DOHH2 (cell line): Measurements from ENCODE around the gene MYO9A.
A peak's percentile ranks its signal among the peaks of the same experiment; 100 is the strongest.

Source experiments
- H3F3A ChIP-seq: fragments of 200-600 bp; sonication (generic), shearing (Covaris generic); 2 replicates; pipeline ENCODE4 v1.6.0; 2016; ENCODE audit warnings: antibody characterized with exemption, mild to moderate bottlenecking; ENCODE audit not compliant: control insufficient read depth, insufficient read depth
- H3K27ac ChIP-seq: fragments of 200-600 bp; sonication (generic); 2 replicates; pipeline ENCODE4 v1.5.1; 2014; ENCODE audit warnings: low read depth, mild to moderate bottlenecking, low read length, moderate library complexity
- H3K27me3 ChIP-seq: fragments of 200-600 bp; sonication (generic); 2 replicates; pipeline ENCODE4 v1.6.1; 2014; ENCODE audit warnings: mild to moderate bottlenecking, low read length, mixed read lengths; ENCODE audit not compliant: control insufficient read depth
- H3K36me3 ChIP-seq: fragments of 200-600 bp; sonication (generic); 2 replicates; pipeline ENCODE4 v1.6.1; 2014; ENCODE audit warnings: mild to moderate bottlenecking, low read length, moderate library complexity, mixed read lengths; ENCODE audit not compliant: control insufficient read depth
- H3K4me1 ChIP-seq: fragments of 200-600 bp; sonication (generic); 2 replicates; pipeline ENCODE4 v1.6.1; 2014; ENCODE audit warnings: mild to moderate bottlenecking, low read length, mixed read lengths; ENCODE audit not compliant: control insufficient read depth
- H3K4me2 ChIP-seq: fragments of 200-600 bp; sonication (generic); 2 replicates; pipeline ENCODE4 v1.6.0; 2014; ENCODE audit warnings: mild to moderate bottlenecking, low read length, moderate library complexity
- H3K4me3 ChIP-seq: fragments of 200-600 bp; sonication (generic); 2 replicates; pipeline ENCODE4 v1.5.1; 2014; ENCODE audit warnings: mild to moderate bottlenecking, low read length, mixed read lengths
- H3K79me2 ChIP-seq: fragments of 200-600 bp; sonication (generic); 2 replicates; pipeline ENCODE4 v1.6.1; 2014; ENCODE audit warnings: mild to moderate bottlenecking, low read length, mixed read lengths; ENCODE audit not compliant: control insufficient read depth
- H3K9me2 ChIP-seq: fragments of 200-600 bp; sonication (generic); replicated peaks from 2 replicates; pipeline ENCODE4 v1.6.1; 2014; ENCODE audit warnings: mild to moderate bottlenecking, low read length, mixed read lengths; ENCODE audit not compliant: control insufficient read depth
- H3K9me3 ChIP-seq: fragments of 200-600 bp; sonication (generic); 2 replicates; pipeline ENCODE4 v1.6.1; 2014; ENCODE audit warnings: antibody characterized with exemption, low read length, mixed read lengths; ENCODE audit not compliant: control insufficient read depth, insufficient read depth
- H4K20me1 ChIP-seq: fragments of 200-600 bp; sonication (generic); 2 replicates; pipeline ENCODE4 v1.6.0; 2014; ENCODE audit warnings: low read depth, mild to moderate bottlenecking, antibody characterized with exemption, low read length, moderate library complexity; ENCODE audit not compliant: control insufficient read depth, insufficient read depth
- EZH2phosphoT487 ChIP-seq: fragments of 200-600 bp; sonication (generic); IDR thresholded peaks from 2 replicates; pipeline ENCODE4 v1.6.1; 2017; ENCODE audit warnings: borderline replicate concordance, mild to moderate bottlenecking, antibody characterized with exemption, low read length, moderate library complexity, mixed read lengths
- TF ChIP-seq, protein P1 (sequence below): fragments of 200-600 bp; sonication (generic); IDR thresholded peaks from one replicate; pipeline ENCODE4 v1.5.1; 2014; ENCODE audit warnings: antibody characterized with exemption, mild to moderate bottlenecking, low read depth, low read length; ENCODE audit not compliant: poor library complexity, severe bottlenecking

Gene MYO9A

DNA sequence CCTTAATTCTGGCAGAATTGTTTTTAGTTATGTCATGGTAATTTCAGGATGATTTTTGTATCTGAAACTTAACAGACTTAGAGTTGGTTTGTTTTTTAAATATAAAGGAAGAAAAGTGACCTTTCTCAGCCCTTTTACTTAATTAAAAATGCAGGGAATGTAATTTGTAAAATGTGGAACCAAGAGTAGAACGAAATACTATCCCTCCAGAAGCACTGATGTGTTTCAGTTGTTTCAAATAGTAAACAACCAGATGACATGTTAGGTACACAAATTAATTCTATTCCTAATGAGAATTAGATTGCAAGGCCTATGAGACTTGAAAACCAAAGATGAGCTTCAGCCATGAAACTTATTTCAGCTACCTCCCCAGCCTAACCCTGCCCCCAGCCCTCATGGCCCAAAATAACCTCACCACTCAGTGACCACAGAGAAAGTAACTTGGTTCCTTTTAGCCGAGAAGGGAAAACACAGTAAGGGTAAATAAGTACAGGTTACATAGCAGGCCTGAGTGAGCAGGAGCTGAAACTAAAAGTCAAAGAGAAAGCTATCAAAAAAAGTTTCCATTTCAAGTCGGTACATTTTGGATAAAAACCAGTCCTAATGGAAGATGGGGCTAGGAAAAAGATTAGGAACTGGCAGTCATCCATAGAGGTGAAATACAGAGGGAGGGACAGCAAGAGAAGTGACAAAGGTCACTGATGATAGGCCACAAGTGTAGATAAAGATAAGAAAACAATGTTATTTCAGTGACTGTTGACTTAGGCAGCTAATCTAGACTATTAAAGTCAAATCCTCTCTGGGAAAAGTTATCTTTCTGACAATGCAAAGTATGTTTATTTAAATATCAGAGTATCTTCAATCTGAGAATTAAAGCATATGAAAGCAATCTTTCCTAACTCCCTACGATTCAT lies 23.5 kb upstream of the MYO9A start:
- peak overlapping the region; percentile 61 for H3K4me2 ChIP-seq
- H3K36me3 ChIP-seq: no peaks in the 10 kb centered on the region; the same call in 1 of the 2 replicates
- H3K4me1 ChIP-seq: peaks cover 13% of the 10 kb centered on the region
- no peaks in the 10 kb centered on the region for H3K9me3 ChIP-seq
- H3F3A ChIP-seq: no peaks in the 10 kb centered on the region
- peak overlapping the region; percentile 49 for H3K4me3 ChIP-seq
- no peaks in the 10 kb centered on the region for H3K9me2 ChIP-seq
- H3K27ac ChIP-seq: peak overlapping the region; percentile 17; the same call in 1 of the 2 replicates
- H3K27me3 ChIP-seq: no peaks in the 10 kb centered on the region
- TF ChIP-seq, protein P1, sequence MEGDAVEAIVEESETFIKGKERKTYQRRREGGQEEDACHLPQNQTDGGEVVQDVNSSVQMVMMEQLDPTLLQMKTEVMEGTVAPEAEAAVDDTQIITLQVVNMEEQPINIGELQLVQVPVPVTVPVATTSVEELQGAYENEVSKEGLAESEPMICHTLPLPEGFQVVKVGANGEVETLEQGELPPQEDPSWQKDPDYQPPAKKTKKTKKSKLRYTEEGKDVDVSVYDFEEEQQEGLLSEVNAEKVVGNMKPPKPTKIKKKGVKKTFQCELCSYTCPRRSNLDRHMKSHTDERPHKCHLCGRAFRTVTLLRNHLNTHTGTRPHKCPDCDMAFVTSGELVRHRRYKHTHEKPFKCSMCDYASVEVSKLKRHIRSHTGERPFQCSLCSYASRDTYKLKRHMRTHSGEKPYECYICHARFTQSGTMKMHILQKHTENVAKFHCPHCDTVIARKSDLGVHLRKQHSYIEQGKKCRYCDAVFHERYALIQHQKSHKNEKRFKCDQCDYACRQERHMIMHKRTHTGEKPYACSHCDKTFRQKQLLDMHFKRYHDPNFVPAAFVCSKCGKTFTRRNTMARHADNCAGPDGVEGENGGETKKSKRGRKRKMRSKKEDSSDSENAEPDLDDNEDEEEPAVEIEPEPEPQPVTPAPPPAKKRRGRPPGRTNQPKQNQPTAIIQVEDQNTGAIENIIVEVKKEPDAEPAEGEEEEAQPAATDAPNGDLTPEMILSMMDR: no peak
- no peak for TF ChIP-seq EZH2phosphoT487
- no peaks in the 10 kb centered on the region for H4K20me1 ChIP-seq
- no peaks in the 10 kb centered on the region for H3K79me2 ChIP-seq

DNA sequence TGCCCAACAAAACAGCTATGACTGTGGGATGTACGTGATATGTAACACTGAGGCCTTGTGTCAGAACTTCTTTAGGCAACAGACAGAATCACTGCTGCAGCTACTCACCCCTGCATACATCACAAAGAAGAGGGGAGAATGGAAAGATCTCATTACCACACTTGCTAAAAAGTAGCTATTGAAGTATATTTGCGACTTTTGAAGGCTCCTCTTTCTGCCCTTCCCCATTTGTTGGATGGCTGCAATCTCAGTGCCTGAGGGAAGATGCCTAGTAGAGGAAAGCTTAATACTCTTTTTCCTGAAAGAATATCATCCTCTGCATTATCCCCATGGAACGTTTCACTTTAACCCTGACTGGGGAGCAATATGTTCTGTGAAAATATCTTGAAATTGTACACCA lies 22.1 kb upstream of the MYO9A start:
- no peak overlapping the region for H3K27ac ChIP-seq
- no peaks in the 10 kb centered on the region; the same call in 1 of the 2 replicates for H3K36me3 ChIP-seq

DNA sequence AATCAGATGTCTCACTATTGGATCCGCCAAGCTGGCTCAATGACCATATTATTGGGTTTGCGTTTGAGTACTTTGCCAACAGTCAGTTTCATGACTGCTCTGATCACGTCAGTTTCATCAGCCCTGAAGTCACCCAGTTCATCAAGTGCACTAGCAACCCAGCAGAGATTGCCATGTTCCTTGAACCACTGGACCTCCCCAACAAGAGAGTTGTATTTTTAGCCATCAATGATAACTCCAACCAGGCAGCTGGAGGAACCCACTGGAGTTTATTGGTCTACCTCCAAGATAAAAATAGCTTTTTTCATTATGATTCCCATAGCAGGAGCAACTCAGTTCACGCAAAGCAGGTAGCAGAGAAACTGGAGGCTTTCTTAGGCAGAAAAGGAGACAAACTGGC lies 21.7 kb upstream of the MYO9A start:
- no peaks in the 10 kb centered on the region for H4K20me1 ChIP-seq
- no peaks in the 10 kb centered on the region for H3K27me3 ChIP-seq
- no peaks in the 10 kb centered on the region; the same call in 1 of the 2 replicates for H3K36me3 ChIP-seq
- no peaks in the 10 kb centered on the region for H3K9me3 ChIP-seq
- no peaks in the 10 kb centered on the region for H3K9me2 ChIP-seq
- H3K4me3 ChIP-seq: no peak overlapping the region
- no peak overlapping the region for H3K27ac ChIP-seq
- no peak overlapping the region for H3K4me2 ChIP-seq
- no peaks in the 10 kb centered on the region for H3F3A ChIP-seq
- no peaks in the 10 kb centered on the region for H3K79me2 ChIP-seq
- TF ChIP-seq EZH2phosphoT487: no peak
- TF ChIP-seq, protein P1: no peak
- H3K4me1 ChIP-seq: peaks cover 19% of the 10 kb centered on the region

More for the DNA sequence above, 22.1 kb upstream of the MYO9A start:
- Histone ChIP-seq H4K20me1 (no peaks in the 10 kb centered on the region), H3K4me2 (no peak overlapping the region), H3K4me1 (peaks cover 19% of the 10 kb centered on the region), H3K27me3 (no peaks in the 10 kb centered on the region), H3K9me2 (no peaks in the 10 kb centered on the region), H3K79me2 (no peaks in the 10 kb centered on the region), H3F3A (no peaks in the 10 kb centered on the region), H3K4me3 (no peak overlapping the region), H3K9me3 (no peaks in the 10 kb centered on the region)
- TF ChIP-seq, protein P1: no peak
- no peak for TF ChIP-seq EZH2phosphoT487
